Measurements from ENCODE around the gene LDAF1.
"Not testable (repeated sequence)": the region's sequence is repeated elsewhere in the genome, so short reads cannot be mapped to it uniquely, and the experiment has no call there.

Gene LDAF1

GRCh38 chr16:21158208-21159110, at the start of gene LDAF1:
TSS of gene LDAF1 (plus strand) at chr16:21158674. CDS start at chr16:21161183, 2,509 bp downstream.
- peak; percentile 88 to 96 (median 91) for DNase-seq

DNA sequence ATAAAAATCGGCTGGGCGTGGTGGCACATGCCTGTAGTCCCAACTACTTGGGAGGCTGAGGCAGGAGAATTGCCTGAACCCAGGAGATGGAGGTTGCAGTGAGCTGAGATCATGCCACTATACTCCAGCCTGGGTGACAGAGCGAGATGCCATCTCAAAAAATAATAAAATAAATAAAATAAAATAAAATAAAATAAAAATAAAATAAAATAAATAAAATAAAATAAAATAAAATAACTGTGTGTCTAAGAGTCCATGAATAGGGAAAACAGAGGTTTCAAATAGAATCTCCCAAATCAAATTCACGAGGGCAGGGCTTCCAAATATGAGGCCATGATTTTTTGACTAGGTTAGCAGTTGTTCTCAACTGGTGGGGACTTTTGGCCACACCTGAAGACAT, 42.9 kb upstream of the LDAF1 start:
- not testable (repeated sequence) for DNase-seq

- DNase-seq: peak; percentile 52 to 57 (median 53)
Measured at GRCh38 chr16:21116148-21116693, 42.3 kb upstream of the LDAF1 start.

GRCh38 chr16:21117567-21117966, 40.9 kb upstream of the LDAF1 start:
- DNase-seq: peak in 1 of 3 donors; percentile 8

DNA sequence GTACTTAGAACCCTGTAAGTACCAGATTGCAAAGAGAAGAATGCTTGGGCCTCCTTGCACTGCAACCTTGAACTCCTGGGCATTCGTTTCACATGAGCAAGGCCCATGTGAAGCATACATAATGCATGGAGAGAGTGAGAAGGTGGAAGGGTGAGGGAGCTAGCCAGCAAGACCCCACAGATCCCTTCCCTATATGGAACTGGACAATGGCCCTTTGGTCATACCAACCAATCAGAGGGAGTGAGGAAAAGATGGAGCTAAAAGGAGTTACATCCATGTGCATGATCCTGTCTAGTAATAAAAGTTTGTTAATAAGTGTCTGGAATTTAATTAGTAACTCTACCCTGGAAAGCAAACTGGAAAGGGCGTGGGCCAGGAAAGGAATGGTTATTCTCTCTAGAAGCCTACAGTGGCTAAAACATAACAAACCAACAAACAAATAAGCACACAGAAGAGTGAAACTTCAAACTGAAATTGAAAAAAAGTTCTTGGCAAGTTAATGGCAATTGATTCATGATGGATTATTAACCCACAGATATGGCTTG, 37.4 kb upstream of the LDAF1 start:
- peak in 1 of 3 donors; percentile 8 for DNase-seq

DNA sequence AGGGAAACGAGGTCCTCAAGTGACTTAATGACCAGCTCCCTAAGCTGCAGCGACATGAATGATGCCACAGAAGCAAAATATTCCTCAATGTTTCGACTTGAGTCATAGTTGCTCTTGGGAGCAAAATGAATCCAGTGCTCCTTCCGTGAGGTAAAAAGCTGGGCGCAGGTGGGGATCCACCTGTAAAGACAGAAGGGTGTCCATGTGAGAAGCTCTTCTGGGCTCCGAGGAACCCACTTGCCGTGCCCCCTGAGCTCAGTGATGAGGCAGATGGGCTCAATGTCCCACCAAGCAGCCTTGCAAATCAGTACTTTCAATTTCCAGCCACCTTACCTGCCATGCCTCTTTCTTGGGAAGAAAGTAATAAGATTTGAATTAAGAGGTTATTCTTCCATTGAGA, 33.3 kb upstream of the LDAF1 start:
- no peak for DNase-seq

- peak in 1 of 3 donors; percentile 1 for DNase-seq
Measured at GRCh38 chr16:21126518-21126917, 32.0 kb upstream of the LDAF1 start.

- DNase-seq: peak in 1 of 3 donors; percentile 0
Measured at GRCh38 chr16:21128991-21129390, 29.5 kb upstream of the LDAF1 start.

DNA sequence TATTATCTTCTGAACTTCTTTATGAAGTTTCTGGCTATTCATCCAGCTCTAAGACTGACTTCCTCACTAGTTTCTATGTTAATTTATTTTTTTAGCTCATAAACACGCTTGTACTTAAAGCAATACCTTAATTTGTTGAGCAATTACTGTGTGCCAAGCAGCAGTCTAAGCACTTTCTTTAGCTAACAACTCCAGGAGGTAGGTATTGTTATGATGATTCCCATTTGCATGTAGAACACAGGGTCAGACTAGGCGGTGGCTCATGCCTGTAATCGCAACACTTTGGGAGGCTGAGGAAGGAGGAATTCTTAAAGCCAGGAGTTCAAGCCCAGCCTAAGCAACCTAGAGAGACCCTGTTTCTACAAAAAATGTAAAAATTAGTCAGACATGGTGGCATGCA, 27.7 kb upstream of the LDAF1 start:
- DNase-seq: no peak

GRCh38 chr16:21134053-21134452, 24.4 kb upstream of the LDAF1 start:
- peak in 1 of 3 donors; percentile 14 for DNase-seq

DNA sequence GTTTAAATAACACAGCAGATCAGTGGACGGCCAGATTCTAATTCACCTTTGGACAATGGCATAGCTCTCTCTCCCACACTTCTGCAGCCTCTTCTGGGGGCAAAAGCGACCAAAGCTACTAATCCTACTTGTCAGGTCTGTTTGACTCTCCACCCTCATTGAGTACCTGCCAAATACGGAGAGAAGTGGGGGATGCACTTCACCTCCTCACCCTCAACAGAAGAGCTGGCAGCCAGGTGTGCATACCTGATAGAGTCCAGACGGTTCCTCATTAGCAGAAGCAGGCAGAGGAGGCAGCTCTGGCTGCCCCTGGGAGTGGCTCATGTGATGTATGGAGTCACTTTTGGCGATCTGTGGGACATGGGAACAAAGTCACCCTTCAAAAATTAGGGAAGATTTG, 12.7 kb upstream of the LDAF1 start:
- DNase-seq: no peak

- peak; percentile 73 to 78 (median 76) for DNase-seq
Measured at GRCh38 chr16:21150375-21151001, 8.0 kb upstream of the LDAF1 start, which contains the start of gene DNAH3. TSS of gene DNAH3 (minus strand) at chr16:21150846. CDS start at chr16:21150319, 527 bp downstream.

- DNase-seq: not testable (repeated sequence)
Measured at GRCh38 chr16:21152160-21153030, 6.1 kb upstream of the LDAF1 start.

- DNase-seq: not testable (repeated sequence)
Measured at GRCh38 chr16:21153124-21153729, 5.2 kb upstream of the LDAF1 start.

DNA sequence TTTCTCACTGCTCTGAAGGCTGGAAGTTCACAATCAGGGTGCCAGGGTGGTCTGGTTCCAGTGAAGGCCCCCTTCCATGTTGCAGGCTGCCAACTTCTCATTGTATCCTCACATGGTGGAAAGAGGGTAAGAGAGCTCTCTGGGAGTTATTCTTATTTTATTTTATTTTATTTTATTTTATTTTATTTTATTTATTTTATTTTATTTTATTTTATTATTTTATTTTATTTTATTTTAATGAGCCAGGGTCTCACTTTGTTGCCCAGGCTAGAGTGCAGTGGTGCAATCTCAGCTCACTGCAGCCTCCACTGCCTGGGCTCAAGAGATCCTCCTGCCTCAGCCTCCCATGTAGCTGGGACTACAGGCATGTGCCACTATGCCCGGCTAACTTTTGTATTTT, 2.5 kb upstream of the LDAF1 start:
- DNase-seq: not testable (repeated sequence)

- peak; percentile 43 to 64 (median 63) for DNase-seq
Measured at GRCh38 chr16:21156767-21157467, 1.6 kb upstream of the LDAF1 start.

DNA sequence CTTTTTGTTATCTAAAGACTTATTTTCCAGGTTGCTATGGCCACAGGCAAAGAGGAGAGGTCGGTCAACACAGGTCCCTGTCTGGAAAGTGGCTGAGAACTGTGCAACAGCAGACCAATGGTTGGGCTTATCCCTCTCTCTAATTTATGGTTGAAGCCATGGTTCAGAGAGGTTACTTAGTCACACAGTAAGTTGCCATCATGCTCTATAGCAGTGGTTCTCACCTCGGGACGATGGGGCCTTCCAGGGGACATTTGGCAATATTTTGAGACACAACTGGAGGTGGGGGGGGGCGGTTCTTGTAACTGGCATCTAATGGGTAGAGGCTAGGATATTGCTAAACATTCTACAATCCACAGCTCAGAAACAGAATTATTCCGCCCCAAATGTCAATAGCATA, 842 bp upstream of the LDAF1 start:
- DNase-seq: peak in 2 of 3 donors; percentile 11 to 16

- DNase-seq: peak; percentile 61 to 76 (median 71)
Measured at GRCh38 chr16:21159281-21159951, 942 bp downstream of the LDAF1 start.

- no peak for DNase-seq
Measured at GRCh38 chr16:21160276-21160675, 1.8 kb downstream of the LDAF1 start.

DNA sequence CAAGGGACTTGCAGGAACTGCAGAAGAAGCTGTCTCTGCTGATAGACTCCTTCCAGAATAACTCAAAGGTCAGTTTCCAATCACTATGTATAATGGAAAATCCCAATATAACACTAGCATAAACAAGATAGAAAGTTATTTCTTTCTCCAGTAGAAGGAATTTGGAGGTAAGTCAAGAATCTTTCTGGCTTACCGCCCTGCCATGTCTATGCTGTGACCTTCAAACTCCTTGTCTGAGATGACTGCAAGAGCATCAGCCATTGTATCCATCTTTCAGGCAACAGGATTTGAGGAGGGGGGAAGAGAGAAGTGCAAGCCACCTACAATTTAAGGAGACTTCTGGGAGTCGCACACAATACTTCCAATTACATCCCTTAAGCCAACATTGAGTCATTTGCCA, 2.7 kb downstream of the LDAF1 start:
- DNase-seq: no peak

All from suppressor macrophage treated with lipopolysaccharide for 1 hour (primary cell).